H54 (cell line): ENCODE measurements around the gene SHQ1.
"Not testable (repeated sequence)": the region's sequence is repeated elsewhere in the genome, so short reads cannot be mapped to it uniquely, and the experiment has no call there.

Source experiments
- DNase-seq: peaks from one replicate; pipeline ENCODE4 v3.0.0; 2011; ENCODE audit warnings: low spot score, mixed read lengths; ENCODE audit not compliant: insufficient read length
- FAIRE-seq: peaks from 3 replicates; lab custom pipeline; 2011; peaks lifted over from hg19 to GRCh38; lab: Jason Lieb, UNC
- POLR2A ChIP-seq: IDR thresholded peaks from 2 replicates; pipeline ENCODE4 v1.6.1; 2011; ENCODE audit warnings: low read depth, mild to moderate bottlenecking, low read length

Gene SHQ1

GRCh38 chr3:72739531-72740466, 108.4 kb downstream of the SHQ1 start:
- no peak for TF ChIP-seq POLR2A
- DNase-seq (no peak), FAIRE-seq (no peak)

- DNase-seq = no peak
- FAIRE-seq = no peak
- TF ChIP-seq POLR2A = no peak
These were observed 109.3 kb downstream of the SHQ1 start for GRCh38 chr3:72738752-72739530.

GRCh38 chr3:72735072-72735471, 113.2 kb downstream of the SHQ1 start:
- FAIRE-seq, DNase-seq: not testable (repeated sequence)

DNA sequence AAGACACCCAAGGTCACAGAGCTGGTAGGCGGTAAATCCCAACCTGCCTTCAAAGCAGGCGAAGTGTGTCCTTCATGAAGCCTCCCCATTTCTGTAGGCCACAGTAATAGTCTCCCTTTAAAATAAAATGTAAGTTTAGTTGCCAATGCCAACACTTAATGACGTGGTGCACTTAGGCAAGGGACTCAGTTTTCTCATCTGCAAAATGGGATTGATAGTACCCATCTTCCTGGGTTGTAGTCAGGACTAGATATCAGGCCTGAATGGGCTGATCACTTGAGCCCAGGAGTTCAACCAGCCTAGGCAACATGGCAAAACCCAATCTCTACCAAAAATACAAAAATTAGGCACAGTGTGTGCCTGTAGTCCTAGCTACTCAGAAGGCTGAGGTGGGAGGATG, 114.6 kb downstream of the SHQ1 start:
- no peak for DNase-seq

GRCh38 chr3:72732666-72733345, 115.4 kb downstream of the SHQ1 start:
- FAIRE-seq, DNase-seq: not testable (repeated sequence)

More for the DNA sequence above, 114.6 kb downstream of the SHQ1 start:
- no peak for TF ChIP-seq POLR2A
- no peak for FAIRE-seq

- TF ChIP-seq POLR2A = no peak
- FAIRE-seq (no peak), DNase-seq (no peak)
These were observed 119.2 kb downstream of the SHQ1 start for GRCh38 chr3:72728958-72729467.

DNA sequence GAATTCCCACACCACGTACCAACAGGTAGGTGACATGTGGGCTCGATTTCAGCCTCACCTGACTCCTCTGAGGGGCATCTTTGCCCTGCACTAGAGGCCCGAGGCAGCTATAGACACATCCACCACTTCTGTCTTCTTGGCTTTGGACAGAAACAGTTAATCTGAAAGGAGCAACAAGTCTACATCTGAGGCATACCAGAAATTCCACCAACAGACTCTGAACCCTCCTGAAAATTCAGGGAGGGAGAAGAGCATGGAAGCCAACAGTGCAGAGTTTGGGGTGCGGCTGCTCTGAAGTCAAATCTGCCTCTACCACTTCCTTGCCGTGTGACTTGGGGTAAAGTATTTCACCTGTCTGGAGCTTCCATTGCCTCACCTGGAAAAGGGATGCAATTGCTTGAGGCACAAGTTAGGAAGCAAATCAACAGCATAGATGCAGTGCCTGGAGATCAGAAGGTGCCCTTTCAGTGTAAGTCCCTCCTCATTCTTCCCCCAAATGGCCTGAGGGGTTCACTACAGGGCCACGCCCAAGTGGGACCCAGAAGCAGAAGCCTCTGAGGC, 119.8 kb downstream of the SHQ1 start:
- FAIRE-seq = no peak
- TF ChIP-seq POLR2A = no peak

GRCh38 chr3:72727726-72728125, 120.5 kb downstream of the SHQ1 start:
- DNase-seq (no peak), FAIRE-seq (no peak)
- no peak for TF ChIP-seq POLR2A

More for the DNA sequence above, 119.8 kb downstream of the SHQ1 start:
- DNase-seq = no peak

DNA sequence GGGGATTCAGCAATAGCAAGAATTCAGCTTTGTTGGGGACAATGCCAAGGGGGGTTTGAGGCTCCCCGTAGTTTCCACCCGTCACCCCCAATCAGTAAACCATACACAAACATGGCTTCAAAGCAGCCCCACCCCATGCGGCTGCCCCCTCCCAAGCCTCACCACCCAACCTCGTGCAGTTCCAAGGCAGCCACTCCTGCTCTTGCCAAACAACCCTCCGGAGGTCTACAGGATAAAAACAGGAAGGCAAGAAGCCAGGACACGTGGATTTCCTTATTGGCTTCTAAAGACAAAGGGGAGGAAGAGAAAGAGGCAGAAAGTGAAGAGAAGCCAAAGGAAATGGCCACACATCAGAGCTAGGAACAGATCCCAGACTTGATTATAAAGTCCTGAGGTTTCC, 121.1 kb downstream of the SHQ1 start:
- no peak for TF ChIP-seq POLR2A
- FAIRE-seq = no peak
- DNase-seq = no peak

- no peak for TF ChIP-seq POLR2A
- no peak for FAIRE-seq
These were observed 123.0 kb downstream of the SHQ1 start for GRCh38 chr3:72725229-72725628.

DNA sequence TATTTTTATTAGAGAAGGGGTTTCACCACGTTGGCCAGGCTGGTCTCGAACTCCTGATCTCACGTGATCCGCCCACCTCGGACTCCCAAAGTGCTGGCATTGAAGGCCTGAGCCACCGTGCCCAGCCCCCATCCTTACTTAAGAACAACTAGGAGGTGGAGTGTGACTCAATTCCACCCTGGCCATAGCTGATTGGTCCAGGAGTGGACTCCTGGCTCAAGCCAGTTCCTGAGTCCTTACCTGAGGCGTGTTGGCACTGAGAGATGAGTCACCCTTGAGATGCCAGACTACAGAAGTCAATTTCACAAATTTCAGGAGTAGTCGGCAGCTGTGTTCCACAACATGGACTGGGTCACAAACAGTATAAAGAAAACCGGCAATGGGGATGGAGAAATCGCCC, 124.2 kb downstream of the SHQ1 start:
- FAIRE-seq (no peak), DNase-seq (no peak)
- TF ChIP-seq POLR2A = no peak

More at GRCh38 chr3:72725229-72725628, 123.0 kb downstream of the SHQ1 start:
- no peak for DNase-seq

GRCh38 chr3:72722930-72723726, 125.1 kb downstream of the SHQ1 start:
- no peak for TF ChIP-seq POLR2A
- DNase-seq = no peak
- no peak for FAIRE-seq
